ENCODE data around the gene FYTTD1. TPM values are rescaled to one million over a fixed set of nuclear protein-coding genes. Genes with fewer than 3 reads are reported as not detected.

FYTTD1 gene
- total RNA-seq, 1 donor from 2014 or later: 83.3 TPM

DNA sequence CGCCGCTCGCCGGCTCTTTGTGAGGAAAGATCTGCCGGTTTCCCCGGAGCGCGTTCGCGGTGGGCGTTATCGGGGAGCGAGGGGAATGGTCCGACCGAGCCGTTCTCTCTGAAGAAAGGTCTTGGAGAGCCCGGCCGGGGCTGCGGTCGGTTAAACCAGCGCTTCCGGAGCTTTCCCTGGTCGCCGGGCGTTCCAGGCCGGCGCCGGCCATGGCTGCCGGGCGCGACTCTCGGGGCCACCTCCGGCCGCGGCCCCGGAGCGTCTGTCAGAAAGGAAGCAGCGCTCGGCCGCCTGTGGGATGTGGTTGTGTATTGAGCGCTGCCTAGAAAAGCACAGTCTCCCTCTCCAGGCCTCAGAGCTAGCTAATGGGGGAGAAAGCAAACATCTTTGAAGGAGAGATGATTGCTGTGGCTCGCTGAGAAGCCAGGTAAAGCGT is 731 bp downstream of the FYTTD1 start:
- Mint-ChIP-seq H3K4me1 (ENCODE audit: low read depth) (peaks cover 42% of the 10 kb centered on the region), H3K27me3 (ENCODE audit: low read depth) (no peaks in the 10 kb centered on the region)

DNA sequence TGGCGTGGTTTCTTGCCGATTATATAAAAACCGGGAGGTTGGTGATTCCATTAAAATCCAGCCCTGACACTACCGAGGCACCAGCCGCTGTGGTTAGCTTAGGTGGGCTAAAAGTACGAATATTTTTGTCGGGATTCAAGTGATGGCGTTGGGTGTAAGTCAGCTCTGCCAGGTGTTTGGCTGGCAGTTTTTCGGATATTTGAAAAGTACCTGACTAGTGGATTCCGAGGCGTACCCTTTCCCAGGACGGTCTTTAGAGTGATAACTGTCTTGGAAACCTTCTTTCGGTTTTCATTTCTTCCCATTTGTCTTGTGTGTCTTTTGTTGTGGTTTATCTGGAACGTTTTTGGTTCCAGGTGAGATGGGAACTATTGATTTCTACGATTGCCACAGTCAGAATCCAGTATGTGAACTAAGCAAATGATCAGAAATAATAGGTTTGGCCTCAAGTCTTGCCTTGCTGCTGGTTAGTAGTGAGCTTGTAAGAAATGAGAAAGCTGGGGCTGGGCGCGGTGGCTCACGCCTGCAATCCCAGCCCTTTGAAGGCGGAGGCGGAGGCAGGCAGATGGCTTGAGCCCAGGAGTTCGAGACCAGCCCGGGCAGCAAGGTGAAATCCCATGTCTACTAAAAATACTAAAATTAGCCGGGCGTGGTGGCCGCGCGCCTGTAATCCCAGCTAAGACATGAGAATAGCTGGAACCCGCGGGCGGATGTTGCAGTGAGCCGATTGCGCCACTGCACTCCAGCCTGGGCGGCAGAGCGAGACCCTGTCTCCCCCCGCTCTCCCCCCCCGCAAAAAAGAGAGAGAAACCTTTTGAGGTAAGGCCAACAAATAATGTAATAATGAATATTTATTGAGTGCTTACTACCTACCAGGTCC is 1.4 kb downstream of the FYTTD1 start:
- H3K4me3 Mint-ChIP-seq (ENCODE audit: unreplicated experiment): peak overlapping the region; percentile 85
- H3K36me3 Mint-ChIP-seq (ENCODE audit: low read depth): no peaks in the 10 kb centered on the region

More for the DNA sequence above, 731 bp downstream of the FYTTD1 start:
- H3K27ac Mint-ChIP-seq (ENCODE audit: unreplicated experiment): peak overlapping the region; percentile 96
- no peaks in the 10 kb centered on the region for H3K9me3 Mint-ChIP-seq (ENCODE audit: low read depth)
- no peaks in the 10 kb centered on the region for H3K36me3 Mint-ChIP-seq (ENCODE audit: low read depth)
- H3K4me3 Mint-ChIP-seq (ENCODE audit: unreplicated experiment): peak overlapping the region; percentile 85
- DNase-seq (ENCODE audit: low spot score): no peak
- TF ChIP-seq, protein P1, sequence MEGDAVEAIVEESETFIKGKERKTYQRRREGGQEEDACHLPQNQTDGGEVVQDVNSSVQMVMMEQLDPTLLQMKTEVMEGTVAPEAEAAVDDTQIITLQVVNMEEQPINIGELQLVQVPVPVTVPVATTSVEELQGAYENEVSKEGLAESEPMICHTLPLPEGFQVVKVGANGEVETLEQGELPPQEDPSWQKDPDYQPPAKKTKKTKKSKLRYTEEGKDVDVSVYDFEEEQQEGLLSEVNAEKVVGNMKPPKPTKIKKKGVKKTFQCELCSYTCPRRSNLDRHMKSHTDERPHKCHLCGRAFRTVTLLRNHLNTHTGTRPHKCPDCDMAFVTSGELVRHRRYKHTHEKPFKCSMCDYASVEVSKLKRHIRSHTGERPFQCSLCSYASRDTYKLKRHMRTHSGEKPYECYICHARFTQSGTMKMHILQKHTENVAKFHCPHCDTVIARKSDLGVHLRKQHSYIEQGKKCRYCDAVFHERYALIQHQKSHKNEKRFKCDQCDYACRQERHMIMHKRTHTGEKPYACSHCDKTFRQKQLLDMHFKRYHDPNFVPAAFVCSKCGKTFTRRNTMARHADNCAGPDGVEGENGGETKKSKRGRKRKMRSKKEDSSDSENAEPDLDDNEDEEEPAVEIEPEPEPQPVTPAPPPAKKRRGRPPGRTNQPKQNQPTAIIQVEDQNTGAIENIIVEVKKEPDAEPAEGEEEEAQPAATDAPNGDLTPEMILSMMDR (IDR thresholded peaks at IDR 0.05): peak; percentile 29

GRCh38 chr3:197752107-197752506 is 2.4 kb downstream of the FYTTD1 start:
- Mint-ChIP-seq H3K9me3 (ENCODE audit: low read depth) (no peaks in the 10 kb centered on the region), H3K27me3 (ENCODE audit: low read depth) (no peaks in the 10 kb centered on the region), H3K4me1 (ENCODE audit: low read depth) (peaks cover 39% of the 10 kb centered on the region), H3K36me3 (ENCODE audit: low read depth) (no peaks in the 10 kb centered on the region), H3K4me3 (ENCODE audit: unreplicated experiment) (peak overlapping the region; percentile 64), H3K27ac (ENCODE audit: unreplicated experiment) (peak overlapping the region; percentile 84)
- DNase-seq (ENCODE audit: low spot score): no peak
- TF ChIP-seq, protein P1 (IDR thresholded peaks at IDR 0.05): no peak

More for the DNA sequence above, 1.4 kb downstream of the FYTTD1 start:
- DNase-seq (ENCODE audit: low spot score): no peak
- TF ChIP-seq, protein P1 (IDR thresholded peaks at IDR 0.05): no peak
- Mint-ChIP-seq H3K27ac (ENCODE audit: unreplicated experiment) (peak overlapping the region; percentile 96), H3K27me3 (ENCODE audit: low read depth) (no peaks in the 10 kb centered on the region), H3K4me1 (ENCODE audit: low read depth) (peaks cover 39% of the 10 kb centered on the region), H3K9me3 (ENCODE audit: low read depth) (no peaks in the 10 kb centered on the region)

DNA sequence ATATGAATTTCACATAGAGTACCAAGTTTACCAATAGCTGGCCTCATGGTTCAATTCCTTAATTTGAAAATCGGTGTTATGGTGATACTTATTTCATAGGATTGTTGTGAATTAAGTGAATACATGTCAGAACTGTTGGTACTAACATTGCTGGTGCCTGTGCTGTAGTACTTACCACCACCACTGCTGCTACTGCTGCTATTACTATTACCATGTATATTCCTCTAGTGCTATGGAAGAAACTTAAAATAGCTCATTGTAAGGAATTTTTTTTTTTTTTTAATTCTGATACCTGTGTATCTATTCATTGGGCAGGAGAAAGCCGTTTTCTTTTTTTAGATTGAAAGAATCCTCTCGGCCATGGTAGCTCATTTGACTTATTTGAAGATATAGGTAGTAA is 3.6 kb downstream of the FYTTD1 start:
- H3K4me1 Mint-ChIP-seq (ENCODE audit: low read depth): peaks cover 38% of the 10 kb centered on the region
- no peak overlapping the region for H3K4me3 Mint-ChIP-seq (ENCODE audit: unreplicated experiment)
- no peaks in the 10 kb centered on the region for H3K36me3 Mint-ChIP-seq (ENCODE audit: low read depth)
- H3K9me3 Mint-ChIP-seq (ENCODE audit: low read depth): no peaks in the 10 kb centered on the region
- DNase-seq (ENCODE audit: low spot score): no peak
- TF ChIP-seq, protein P1 (IDR thresholded peaks at IDR 0.05): peak; percentile 33
- no peaks in the 10 kb centered on the region for H3K27me3 Mint-ChIP-seq (ENCODE audit: low read depth)
- peak overlapping the region; percentile 54 for H3K27ac Mint-ChIP-seq (ENCODE audit: unreplicated experiment)

DNA sequence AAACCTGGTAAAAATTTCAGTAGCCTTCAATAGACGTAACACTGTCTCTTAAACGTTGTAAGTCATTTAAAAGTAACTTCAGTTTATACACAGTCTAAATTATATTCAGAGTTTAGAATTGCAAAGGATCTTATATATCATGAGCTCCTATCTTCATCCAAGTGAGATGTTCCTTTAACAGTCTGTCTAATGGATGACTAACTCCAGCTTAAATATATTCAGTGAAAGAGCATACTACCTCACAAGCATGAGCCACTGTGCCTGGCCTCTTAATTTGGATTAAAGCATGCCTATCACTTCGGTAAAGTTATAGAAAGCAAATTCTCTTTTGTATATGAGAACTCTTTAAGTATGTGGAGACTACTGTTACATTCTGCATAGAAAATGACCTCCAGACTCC is 7.0 kb downstream of the FYTTD1 start:
- Mint-ChIP-seq H3K27ac (ENCODE audit: unreplicated experiment) (no peak overlapping the region), H3K4me1 (ENCODE audit: low read depth) (peaks cover 19% of the 10 kb centered on the region), H3K9me3 (ENCODE audit: low read depth) (no peaks in the 10 kb centered on the region), H3K36me3 (ENCODE audit: low read depth) (no peaks in the 10 kb centered on the region), H3K27me3 (ENCODE audit: low read depth) (no peaks in the 10 kb centered on the region), H3K4me3 (ENCODE audit: unreplicated experiment) (no peak overlapping the region)
- TF ChIP-seq, protein P1 (IDR thresholded peaks at IDR 0.05): no peak
- no peak for DNase-seq (ENCODE audit: low spot score)

Data from chondrocyte (in vitro differentiated cells).